ENCODE results near the gene MTMR10.

GRCh38 chr15:30925686-30926085, 65.7 kb downstream of the MTMR10 start:
- TF ChIP-seq, protein P1, sequence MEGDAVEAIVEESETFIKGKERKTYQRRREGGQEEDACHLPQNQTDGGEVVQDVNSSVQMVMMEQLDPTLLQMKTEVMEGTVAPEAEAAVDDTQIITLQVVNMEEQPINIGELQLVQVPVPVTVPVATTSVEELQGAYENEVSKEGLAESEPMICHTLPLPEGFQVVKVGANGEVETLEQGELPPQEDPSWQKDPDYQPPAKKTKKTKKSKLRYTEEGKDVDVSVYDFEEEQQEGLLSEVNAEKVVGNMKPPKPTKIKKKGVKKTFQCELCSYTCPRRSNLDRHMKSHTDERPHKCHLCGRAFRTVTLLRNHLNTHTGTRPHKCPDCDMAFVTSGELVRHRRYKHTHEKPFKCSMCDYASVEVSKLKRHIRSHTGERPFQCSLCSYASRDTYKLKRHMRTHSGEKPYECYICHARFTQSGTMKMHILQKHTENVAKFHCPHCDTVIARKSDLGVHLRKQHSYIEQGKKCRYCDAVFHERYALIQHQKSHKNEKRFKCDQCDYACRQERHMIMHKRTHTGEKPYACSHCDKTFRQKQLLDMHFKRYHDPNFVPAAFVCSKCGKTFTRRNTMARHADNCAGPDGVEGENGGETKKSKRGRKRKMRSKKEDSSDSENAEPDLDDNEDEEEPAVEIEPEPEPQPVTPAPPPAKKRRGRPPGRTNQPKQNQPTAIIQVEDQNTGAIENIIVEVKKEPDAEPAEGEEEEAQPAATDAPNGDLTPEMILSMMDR (IDR thresholded peaks at IDR 0.05), result no peak
- TF ChIP-seq POLR2AphosphoS5 (IDR thresholded peaks at IDR 0.05), result no peak
- TF ChIP-seq POLR2A (IDR thresholded peaks at IDR 0.05), result no peak
- no peak for TF ChIP-seq EP300 (IDR thresholded peaks at IDR 0.05)
